HG03432 (cell line): ENCODE measurements around the gene NKD1.
"Not testable (repeated sequence)": the region's sequence is repeated elsewhere in the genome, so short reads cannot be mapped to it uniquely, and the experiment has no call there.

Source experiments
- ATAC-seq: cut with Tn5 transposase; IDR thresholded peaks from one replicate; pipeline ENCODE4 v1.9.1; 2021; ENCODE audit warnings: mild to moderate bottlenecking, moderate library complexity; ENCODE audit not compliant: unreplicated experiment

NKD1 gene

DNA sequence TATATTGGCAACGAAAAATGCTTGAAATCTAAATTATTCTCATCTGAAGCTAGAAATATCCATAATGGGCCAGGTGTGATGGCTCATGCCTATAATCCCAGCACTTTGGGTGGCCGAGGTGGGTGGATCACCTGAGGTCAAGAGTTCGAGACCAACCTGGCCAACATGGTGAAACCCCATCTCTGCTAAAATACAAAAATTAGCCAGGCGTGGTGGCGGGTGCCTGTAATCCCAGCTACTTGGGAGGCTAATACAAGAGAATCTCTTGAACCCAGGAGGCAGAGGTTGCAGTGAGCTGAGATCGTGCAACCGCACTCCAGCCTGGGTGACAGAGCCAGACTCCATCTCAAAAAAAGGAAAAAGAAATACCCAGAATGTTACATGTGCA lies 11.9 kb upstream of the NKD1 start:
- not testable (repeated sequence) for ATAC-seq

GRCh38 chr16:50537533-50538290 lies 10.5 kb upstream of the NKD1 start:
- ATAC-seq = no peak

DNA sequence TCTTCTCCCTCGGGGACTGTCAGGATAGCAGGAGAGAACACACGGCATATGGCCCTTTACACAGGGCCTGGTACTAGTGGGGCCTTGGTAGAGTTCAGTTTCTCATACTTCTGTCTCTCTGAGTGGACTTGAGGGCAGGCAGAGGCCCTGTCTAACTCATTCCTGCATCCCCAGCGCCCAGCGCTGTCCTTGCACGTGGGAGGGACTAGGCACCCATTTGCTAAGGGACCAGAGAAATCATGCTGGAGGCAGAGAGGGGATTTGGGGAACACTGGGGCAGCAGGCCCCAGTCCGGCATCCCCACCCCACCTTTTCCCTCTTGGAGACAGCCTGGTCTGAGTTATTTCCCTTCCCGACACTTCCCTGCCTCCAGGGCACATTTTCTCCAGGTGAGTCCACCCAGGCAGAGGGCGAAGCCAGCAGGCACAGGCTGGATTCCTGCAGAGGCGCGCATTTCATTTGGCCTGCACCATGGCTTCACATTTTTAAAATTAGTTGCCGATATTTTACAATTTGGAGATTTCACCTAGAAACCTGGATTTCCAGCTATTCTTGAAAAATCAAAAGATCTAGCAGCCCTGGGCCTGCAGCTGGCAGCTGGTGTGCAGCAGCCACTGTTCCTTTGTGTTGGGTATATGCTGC lies 9.7 kb upstream of the NKD1 start:
- no peak for ATAC-seq

GRCh38 chr16:50539053-50539695 lies 9.0 kb upstream of the NKD1 start:
- ATAC-seq = no peak

DNA sequence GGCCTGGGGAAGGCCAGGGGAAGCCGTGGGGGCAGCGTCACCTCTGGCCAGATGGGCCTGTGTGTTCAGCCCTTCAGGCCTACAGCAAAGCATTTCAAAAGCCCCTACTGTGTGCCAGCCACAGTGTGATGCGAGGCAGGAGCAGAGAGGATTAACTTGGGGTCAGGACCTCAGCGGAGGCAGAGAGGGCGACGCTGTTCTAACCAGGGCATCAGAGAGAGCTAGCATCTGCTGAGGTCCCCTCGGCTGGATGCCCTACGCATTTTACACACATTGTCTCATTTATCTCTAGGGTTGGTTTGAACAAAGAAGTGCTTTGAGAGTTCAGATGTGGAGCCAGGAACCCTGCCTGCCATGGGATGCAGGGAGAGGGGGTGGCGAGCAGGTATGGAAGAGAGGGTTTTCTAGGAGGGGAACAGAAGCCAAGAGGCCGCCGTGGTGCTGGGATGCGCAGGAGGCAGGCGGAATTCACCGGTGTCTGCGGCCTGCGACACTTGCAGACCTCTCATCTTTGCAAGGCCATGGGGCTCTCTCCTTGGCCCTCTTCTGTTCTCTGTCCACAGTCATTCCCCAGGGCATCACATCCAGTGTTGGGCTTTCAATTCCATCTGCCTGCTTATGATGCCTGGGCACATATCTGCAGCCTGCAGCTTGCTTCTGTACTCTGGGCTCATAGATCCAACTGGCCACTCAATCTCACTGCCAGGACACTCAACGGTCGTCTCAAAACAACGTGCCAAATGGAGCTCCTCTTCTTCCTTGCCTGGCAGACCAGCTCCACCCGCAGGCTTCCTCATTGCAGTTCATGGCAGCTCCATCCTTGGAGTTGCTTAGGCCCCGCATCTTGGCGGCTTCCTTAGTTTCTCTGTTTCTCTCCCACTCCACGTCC lies 8.1 kb upstream of the NKD1 start:
- ATAC-seq = no peak

- no peak for ATAC-seq
Measured at GRCh38 chr16:50540711-50541007, 7.5 kb upstream of the NKD1 start.

DNA sequence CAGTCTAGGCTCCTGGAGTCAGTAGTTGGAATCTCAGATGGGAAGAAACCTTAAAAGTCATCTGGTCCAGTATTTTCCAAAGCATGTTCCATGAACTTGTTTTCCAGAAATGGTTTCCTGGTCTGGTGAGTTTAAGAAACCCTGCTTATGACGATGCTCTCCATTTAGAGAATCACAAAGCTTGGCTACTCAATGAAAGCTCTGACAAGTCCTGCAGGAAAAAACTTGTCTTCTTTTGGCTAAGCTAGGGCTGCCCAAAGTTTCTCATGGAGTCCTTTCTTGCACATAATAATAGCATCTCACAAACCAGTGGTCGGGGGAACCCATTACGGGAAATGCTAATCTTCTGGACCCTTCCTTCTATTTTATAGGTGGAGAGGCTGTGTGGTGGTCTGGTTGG lies 5.5 kb upstream of the NKD1 start:
- ATAC-seq = no peak

DNA sequence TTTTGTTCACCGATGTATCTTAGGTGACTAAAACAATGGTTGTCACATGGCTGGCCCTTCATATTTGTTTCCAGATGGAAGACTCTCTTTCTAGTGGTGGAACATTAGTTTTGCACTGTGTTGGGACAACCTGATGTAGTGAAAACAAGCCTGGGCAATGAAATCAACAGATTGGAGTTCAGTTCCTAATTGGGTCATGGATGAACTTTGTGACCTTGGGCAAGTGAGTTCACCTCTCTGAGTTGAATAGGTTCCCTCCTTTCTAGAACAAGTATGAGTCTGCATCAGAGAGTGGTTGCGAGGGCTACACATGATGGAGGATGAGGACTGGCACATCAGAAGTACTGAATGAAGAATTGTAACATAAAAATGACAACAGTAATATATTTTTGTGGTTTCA lies 2.1 kb upstream of the NKD1 start:
- ATAC-seq = no peak

- ATAC-seq = peak; percentile 36
Measured at GRCh38 chr16:50547340-50548124, 664 bp upstream of the NKD1 start.

DNA sequence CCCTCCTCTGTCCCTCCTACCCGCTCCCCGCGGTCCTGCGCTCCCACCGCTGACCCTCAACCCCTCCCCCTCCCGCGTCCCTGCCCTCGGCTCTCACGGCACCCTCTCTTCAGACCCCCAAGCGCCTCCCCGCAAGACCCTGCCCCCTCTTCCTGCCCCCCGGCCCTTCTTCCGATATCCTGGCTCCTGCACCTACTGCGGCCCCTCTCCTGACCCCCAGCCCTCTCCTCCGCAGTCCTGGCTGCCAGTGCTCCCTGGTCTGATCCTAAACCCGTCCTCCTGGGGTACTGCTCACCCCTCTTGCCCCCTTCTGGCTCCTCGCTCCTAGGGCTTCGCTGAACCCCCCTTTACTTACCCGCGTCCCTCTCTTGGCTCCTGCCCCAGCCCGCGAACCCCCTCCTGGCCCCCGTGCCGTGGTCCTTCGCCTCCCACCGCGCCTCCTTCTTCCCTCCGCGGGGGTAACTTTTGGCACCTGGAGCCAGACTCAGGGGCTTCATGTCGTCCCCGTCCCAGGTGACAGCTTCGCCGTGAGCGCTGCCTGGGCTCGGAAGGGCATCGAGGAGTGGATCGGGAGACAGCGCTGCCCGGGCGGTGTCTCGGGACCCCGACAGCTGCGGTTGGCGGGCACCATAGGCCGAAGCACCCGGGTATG lies 839 bp downstream of the NKD1 start:
- ATAC-seq = no peak

- no peak for ATAC-seq
Measured at GRCh38 chr16:50549561-50549915, 1.3 kb downstream of the NKD1 start.

DNA sequence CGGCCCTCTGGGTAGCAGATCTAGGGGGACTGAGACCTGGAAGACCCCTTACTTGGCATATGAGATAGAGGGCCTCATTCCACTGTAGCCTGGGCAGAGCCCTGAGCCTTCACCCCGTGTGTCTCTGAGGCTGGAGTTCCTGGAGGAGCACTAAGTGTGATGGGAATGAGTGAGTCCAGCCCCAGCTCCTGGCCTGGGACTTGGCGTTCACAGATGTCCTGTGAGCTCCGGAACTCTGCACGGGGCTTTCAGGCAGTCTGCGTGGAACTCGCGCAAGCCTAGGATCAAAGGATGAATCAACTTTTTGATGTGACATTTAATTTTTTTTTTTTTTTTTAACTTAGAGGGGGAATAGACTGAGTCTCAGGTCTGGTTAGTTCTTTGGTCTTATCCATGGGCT lies 1.8 kb downstream of the NKD1 start:
- no peak for ATAC-seq

- no peak for ATAC-seq
Measured at GRCh38 chr16:50550866-50551641, 2.9 kb downstream of the NKD1 start.

- ATAC-seq = no peak
Measured at GRCh38 chr16:50552476-50553101, 4.4 kb downstream of the NKD1 start.

DNA sequence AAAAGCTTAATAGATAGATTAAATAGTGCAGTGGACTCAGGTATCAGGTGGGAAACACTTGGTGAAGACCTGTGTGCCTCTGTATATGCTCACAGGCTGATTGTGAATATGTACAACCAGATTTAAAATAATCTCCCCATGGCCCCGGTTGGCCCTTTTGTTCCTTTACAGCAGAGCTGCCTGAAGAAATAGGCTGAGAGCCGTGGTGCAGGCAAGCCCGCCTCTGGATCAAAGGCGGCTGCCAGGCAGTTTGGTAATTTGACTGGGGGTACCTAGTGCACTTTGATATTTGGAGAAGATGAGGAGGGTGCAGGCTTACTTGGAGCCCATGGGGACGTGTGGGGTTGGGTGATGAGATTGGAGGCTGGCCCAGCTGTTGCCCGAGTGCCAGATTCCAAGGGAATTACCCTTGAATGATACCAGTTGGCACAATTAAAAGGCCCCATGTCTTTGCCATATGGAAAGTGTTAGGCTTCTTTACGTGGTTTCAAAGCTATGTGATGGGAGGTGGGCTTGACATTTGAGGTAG lies 5.0 kb downstream of the NKD1 start:
- ATAC-seq = no peak

DNA sequence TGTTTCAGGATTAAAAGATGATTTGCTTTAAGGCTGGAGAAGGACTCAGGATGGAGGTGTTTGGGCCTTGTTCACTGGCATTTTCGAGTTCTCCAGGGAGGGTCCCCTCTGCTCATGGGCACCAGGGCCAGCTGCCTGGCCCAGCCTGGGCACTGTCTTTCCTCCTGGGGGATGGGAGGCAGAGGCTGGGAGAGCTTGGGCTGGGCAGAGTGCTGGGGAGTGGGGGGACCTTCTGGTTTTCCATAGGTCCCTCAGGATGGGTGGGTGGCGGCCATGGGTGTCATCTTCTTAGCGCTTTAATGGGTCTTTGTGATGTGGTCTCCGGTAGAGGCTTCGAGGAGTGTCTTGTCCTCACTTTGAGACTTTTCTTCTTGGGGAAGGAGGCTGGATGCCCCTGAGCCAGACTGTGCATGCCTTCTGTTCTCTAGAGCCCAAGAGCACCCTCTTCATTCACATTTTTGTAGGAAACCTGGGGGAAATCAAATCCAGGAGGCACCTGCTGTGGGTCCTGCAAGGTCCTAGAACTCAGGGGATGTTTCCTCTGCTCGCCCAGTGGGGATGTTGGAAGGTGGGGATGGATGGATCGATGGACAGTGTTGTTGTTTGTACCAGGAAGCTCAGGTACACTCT lies 5.7 kb downstream of the NKD1 start:
- ATAC-seq = no peak

DNA sequence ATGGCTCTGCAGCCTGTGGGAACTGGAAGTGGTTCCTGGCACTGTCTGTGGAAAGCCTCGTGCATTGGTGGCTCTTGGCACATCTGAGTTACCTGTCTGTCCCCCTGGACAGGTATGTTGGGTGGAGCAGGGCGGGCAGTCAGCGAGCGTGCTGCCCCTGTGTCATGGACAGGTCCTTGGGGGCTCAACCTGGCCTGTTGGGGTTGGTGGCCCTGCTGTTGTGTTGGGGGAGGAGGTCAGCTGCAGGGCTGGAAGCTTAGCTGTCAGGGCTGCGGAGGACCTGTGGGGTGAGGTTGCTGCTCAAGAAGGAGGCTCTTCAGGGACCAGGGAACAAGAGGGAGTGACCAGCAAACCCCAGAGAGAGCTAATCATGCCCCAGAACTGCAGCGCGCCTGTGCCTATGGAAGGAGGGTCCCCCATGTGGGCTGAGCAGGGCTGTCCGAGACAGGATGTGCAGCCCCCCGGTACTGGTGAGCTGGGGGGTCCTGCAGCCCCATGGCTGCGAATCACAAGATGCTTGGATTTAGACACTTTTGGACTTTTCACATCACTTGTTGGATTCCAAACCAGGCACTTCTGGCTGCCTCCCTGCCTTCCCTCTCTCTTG lies 7.2 kb downstream of the NKD1 start:
- no peak for ATAC-seq
